GM12892 (cell line): ENCODE data around the gene GRAMD1A.

Source experiments
- POLR2A ChIP-seq: IDR thresholded peaks from 2 replicates; pipeline ENCODE4 v1.6.1; 2011; ENCODE audit warnings: low read depth, low read length, control low read depth
- TAF1 ChIP-seq: IDR thresholded peaks from 2 replicates; pipeline ENCODE4 v1.6.1; 2011; ENCODE audit warnings: low read depth, mild to moderate bottlenecking, control low read depth, low read length, borderline replicate concordance

DNA sequence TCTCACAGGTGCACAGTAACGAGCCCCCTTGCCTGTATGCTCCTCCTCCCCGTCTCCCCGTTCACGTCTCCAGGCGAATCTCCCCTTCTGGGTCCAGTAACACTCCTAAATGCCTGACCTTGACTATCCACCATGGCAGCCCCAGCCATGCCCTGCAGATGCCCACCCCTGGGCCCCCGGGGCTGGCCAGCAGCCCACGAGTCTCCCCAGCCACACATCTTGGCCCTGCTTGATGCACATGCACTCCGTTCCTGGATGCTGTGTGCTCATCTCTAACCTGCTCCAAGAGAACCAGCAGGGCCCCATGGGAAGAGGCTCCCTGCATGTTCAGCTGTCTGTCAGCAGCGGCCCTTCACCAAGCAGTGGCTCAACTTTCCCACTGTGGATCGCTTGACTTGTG lies 73.4 kb downstream of the GRAMD1A start:
- TF ChIP-seq TAF1: no peak
- TF ChIP-seq POLR2A: no peak
